Measurements from ENCODE around the gene ABITRAM. TPM values are rescaled to one million over a fixed set of nuclear protein-coding genes. Genes with fewer than 3 reads are reported as not detected.
A peak's percentile ranks its signal among the peaks of the same experiment; 100 is the strongest.
"Not testable (repeated sequence)": the region's sequence is repeated elsewhere in the genome, so short reads cannot be mapped to it uniquely, and the experiment has no call there.

Gene ABITRAM
- total RNA-seq, 1 donor from 2014 or later = 7.8 TPM

DNA sequence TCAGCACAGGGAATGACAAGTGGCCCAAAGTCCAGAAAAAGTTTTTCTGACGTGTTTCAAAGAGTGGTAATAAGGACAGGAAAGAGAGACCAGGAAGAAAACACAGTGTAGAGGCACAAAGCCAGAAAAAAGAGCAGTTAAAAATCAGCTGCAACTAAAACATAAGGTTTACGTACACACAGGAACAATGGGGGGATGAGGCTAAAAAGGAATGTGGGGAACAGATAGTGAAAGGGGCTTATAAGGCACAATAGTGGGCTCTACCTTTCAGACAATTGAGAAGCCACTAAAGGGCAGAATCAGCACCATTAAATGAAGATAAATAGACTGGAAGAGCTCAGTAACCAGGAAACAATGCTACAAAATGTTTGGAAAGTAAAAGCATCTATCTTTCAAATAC lies 5.8 kb upstream of the ABITRAM start:
- DNase-seq (ENCODE audit: low read depth) = no peak

DNA sequence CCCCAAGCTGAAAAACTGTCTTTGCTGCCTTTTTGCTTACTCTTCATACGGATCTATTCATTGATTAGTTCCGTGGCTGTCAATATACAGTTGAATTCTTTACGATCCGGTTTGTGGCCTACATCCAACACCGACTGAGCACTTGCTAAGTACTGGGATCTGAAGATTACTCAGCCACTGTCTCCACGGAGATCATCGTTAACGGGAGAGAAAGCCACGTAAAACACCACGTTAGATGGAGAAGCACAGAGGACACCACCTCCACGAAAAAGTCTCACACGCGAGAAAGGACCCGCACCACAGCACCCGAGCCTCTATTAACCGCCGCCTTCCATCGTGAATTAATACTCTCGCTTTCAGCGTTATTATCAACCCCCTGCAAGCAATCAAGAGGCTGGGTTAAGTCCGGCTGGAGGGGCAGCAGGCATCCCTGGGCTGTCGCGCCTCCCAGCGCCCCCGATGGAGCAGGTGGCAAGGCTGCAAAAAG lies 926 bp upstream of the ABITRAM start:
- peak; percentile 15 for DNase-seq (ENCODE audit: low read depth)

DNA sequence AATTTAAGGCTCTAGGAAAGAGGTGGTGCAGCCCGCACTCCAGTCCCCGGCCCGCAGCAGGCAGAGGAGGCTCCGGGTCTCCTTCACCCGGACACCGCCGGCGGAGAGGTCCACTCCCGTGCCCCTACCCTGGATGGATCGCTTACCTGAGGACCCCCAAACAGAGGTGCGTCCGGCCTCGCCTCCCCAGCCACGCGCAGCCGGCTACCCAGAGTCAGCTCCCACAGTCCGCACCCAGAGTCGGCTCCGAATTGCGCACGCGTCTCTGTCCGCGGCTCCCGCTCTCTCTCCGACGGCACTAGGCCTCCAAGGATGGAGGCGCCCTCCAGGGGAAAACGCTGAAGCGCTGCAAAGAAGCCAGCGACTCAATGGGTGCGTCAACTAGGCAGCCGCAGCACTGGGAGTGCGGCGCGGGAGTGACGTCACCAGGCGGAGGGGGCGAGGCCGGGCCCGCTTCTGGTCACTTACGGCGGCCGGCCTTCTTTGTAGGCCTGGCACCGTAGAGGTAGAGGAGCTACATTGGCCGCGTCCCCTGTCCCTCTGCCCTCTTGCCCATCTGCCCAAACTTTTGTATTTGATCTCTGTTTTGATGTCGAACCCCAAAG lies 380 bp upstream of the ABITRAM start, which contains the start of gene ELP1:
ELP1 (minus strand) TSS at position 407 of the 605 bp plus-strand sequence. CDS start 2,978 bp downstream, outside the sequence.
- DNase-seq (ENCODE audit: low read depth) = peak; percentile 85

DNA sequence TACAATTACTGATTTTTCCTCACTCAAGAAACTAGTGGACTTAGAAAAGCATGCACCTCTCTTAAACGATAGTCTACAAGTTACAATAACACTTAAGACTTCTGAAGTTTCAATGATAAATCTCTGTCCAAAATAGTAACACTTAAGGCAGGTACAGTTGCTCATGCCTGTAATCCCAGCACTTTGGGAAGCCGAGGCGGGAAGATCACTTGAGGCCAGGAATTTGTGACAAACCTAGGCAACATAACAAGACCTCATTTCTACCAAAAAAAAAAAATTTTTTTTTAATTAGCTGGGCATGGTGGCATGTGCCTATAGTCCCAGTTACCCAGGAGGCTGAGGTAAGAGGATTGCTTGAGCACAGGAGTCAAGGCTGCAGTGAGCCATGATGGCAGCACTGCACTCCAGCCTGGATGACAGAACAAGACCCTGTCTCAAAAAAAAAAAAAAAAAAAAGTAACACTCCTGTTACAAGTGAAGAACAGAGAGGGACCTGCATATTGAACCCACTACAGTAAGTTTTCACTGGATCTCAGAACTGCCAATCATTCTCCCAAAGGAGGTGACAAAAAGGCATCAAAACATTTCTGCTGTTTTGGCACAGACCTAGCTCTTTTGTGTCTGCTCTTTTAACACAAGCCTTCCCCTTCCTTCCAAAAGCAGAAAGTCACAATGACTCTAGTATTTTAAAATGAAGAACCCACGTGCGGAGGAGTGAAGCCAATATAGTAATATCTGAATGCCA lies 3.5 kb downstream of the ABITRAM start:
- DNase-seq (ENCODE audit: low read depth) = no peak

- no peak for DNase-seq (ENCODE audit: low read depth)
Measured at GRCh38 chr9:108939975-108940374, 5.8 kb downstream of the ABITRAM start.

DNA sequence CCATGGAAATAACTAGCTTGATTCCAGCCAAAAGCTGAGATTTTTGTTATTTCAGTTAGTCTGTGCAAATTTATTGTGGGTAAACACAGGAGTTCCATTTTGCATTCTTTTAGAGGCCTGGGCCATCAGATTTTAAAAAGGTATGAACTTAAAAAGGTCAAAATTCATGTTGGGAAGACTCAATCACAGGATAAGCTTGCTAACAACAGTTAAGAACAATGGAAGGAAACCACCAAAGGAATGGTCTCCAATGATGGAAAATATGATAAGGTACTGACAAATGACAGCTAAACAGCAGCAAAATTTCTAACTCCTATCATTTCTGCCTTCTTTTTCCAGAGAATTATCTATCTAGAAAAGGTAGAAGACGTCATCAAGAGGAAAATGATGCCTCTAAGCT lies 16.0 kb downstream of the ABITRAM start:
- DNase-seq (ENCODE audit: low read depth) = no peak

- no peak for DNase-seq (ENCODE audit: low read depth)
Measured at GRCh38 chr9:108951578-108951977, 17.4 kb downstream of the ABITRAM start.

DNA sequence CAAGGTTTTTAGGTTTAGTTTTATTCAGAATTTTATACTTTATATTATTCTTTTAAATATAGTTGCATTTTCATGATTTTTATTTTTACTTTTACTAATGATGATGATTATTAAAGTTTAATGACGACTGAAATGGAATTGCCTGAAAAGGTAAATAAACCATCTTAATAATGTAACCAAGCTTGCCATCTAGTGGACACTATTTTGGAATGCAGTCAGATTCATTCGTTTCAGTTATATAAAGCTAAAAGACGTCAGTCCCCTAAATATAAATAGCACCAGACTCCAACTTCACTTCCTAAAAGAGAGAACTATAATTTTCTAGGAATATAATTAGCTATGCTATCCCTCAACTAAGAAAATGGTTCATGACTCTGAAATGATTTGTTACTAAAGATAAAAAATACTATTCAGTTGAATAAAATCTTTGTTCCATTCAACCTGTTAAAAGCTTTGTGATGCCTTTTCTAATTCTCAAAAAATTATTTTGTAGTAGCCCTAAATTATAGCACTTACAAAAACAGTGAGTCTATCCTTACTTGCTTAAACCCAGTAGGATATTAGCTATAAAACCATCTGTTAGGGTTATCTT lies 19.9 kb downstream of the ABITRAM start:
- peak; percentile 66 for DNase-seq (ENCODE audit: low read depth)

DNA sequence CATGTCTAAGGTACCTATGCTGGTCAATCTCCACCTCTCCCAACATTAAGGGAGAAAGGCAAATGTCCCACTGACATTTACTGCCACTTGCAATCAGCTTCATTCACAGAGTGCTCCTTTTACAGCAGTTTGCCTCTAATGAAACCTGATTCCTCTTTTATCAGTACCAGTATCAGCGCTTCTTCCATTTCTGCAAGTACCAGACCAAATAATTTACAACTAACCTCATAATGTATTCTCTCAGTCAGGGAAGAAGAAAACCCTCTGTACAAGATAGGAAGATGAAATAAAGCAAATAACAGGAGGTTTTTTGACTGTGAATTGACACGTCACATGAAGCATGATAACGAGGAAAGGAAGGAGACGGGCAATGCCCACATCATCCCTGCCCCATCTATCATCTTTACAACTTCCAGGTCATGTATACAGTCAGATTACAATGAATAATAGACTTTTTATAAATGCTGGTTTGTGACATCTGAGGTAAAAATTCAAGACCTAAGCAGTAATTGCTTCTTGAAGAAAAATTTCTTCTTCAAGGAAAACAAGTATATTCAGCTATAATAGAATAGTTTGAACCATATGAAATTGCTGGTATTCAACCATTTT lies 21.9 kb downstream of the ABITRAM start:
- no peak for DNase-seq (ENCODE audit: low read depth)

- no peak for DNase-seq (ENCODE audit: low read depth)
Measured at GRCh38 chr9:108956631-108957026, 22.4 kb downstream of the ABITRAM start.

DNA sequence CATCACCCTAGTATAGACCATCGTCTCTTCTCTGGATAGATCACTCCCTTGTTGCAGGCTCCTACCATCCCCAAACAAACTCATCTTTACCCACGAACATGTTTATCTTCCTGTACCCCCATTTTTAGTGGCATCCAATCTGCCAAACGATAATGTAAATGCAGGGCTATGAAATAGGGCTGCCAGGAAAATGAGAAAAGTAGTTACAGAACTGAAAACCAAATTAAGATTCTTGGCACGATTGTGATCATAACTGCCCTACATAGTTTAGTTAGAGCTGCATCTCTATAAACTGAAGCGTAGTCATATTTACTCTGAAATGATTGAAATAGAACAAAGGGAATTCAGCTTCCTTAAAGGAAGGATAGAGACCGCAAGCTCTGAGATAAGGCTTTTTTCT lies 26.1 kb downstream of the ABITRAM start:
- no peak for DNase-seq (ENCODE audit: low read depth)

DNA sequence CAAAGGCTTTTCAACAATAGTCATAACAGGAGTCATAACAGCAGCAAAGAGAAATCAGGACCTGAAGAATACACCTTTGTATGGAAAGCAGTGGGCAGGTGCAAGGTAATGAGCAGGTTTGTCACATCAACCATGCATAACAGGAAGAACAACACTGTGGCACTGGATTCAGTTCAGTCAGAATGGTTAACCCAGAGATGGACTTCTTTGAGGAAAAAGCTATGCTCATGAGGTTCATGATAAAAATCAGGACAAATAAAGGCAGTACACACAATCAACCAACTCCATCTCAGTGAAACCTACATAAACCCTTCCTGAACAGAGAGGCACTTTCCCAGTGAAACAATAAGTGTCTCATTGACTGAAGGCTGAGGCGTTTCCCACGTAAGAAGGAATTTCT lies 27.0 kb downstream of the ABITRAM start:
- DNase-seq (ENCODE audit: low read depth) = peak; percentile 5

DNA sequence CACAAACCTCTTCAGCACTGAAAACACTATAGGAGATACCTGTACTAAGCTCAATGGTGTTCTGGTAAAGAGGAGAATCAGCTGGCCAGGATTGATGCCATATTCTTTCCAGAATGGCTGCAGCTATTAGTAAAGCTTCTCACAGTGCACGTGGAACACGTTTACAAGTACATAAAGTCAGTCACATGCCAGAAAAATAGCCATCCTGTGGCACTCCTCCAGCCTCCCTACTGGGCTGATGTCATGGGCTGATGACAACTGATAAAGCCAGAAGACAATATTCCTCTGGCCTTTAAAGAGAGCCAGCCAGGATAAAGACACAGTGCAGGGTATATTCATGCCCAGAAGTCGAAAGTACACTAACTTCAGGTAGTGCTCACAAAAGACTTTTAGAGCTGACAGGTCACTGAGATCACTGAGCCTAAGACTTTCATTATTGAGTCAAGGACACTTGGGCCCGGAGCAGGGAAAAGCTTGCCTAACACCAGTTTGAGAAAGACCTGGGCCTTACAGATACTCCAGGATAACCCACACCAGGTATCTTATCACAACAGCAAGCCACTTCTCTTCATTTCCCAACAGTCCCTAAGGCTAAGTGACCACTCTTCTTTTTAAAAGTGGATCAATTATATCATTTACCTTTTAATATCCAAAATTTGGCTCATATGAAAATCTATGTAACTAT lies 29.4 kb downstream of the ABITRAM start:
- no peak for DNase-seq (ENCODE audit: low read depth)

GRCh38 chr9:108967916-108968315 lies 33.7 kb downstream of the ABITRAM start:
- DNase-seq (ENCODE audit: low read depth) = no peak

GRCh38 chr9:108971392-108971791 lies 37.2 kb downstream of the ABITRAM start:
- not testable (repeated sequence) for DNase-seq (ENCODE audit: low read depth)

GRCh38 chr9:108972186-108972585 lies 38.0 kb downstream of the ABITRAM start:
- DNase-seq (ENCODE audit: low read depth) = no peak

- DNase-seq (ENCODE audit: low read depth) = peak; percentile 63
Measured at GRCh38 chr9:108972626-108973209, 38.5 kb downstream of the ABITRAM start.

DNA sequence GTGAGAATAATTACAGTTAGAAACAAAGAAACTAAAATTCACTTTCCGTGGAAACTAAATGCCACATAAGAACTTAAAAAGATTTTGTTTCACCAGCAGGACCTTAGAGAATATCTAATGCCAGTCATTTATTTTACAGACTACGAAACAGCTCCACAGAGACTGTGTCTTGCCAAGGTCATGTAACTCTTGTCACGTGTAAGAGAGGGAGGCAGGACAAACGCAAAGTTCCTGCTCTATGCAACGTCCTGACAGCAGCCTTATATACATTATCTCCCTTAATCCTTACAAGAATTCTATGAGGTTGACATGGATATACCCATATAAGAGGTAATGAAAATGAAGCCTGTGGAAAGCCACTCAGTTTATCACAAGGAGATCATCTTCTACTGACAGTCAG lies 39.7 kb downstream of the ABITRAM start:
- no peak for DNase-seq (ENCODE audit: low read depth)

DNA sequence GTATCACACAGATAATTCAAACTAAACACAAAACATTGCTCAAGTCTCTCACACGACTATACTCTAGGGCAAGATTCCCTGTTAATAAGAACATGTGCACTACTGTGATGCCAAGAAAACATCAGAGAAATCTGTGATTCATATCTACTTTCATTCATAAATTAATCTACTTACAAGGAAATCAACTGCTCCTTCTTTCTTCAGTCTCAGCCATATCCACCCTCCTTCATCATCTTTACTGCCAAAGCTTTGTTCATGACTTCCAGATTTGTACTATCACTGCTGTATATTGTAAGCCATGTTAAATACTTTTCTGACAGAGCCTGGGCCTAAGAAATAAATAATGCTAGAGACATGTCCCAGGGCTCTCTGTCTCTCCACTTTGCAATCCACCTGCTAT lies 44.0 kb downstream of the ABITRAM start:
- DNase-seq (ENCODE audit: low read depth) = no peak

- no peak for DNase-seq (ENCODE audit: low read depth)
Measured at GRCh38 chr9:108980893-108981292, 46.7 kb downstream of the ABITRAM start.

DNA sequence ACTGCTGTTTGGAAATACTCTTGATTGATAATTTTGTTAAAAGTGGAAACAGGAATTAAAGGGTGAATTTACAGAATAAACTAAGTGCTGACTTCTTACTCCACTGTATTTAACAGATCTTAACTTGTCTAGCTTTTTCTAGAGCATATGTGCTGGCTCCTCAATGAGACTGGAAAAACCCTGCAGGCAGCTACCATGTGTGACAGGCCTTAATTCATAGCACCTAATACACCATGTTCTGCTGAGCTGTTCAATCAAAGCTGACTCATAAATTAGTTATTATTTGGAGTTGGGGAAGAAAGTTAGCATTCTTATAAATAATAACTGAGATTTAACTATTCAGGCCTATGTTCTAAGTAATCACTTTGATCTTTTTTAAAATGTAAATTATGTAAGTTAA lies 49.7 kb downstream of the ABITRAM start:
- peak; percentile 21 for DNase-seq (ENCODE audit: low read depth)

Measured in renal cortical epithelial cell (primary cell).